Stimulated activated CD4-positive, alpha-beta T cell treated with anti-CD3 and anti-CD28 coated beads, Interleukin-12 subunit alpha, Interleukin-12 subunit beta, amount 100 ng/mL, for 4 hours (primary cell): ENCODE measurements around the gene GPAT3.
"Not testable (repeated sequence)": the region's sequence is repeated elsewhere in the genome, so short reads cannot be mapped to it uniquely, and the experiment has no call there.

Experiments used
- DNase-seq: peaks from one replicate; pipeline ENCODE4 v3.0.0-alpha.2; 2020

Gene GPAT3

DNA sequence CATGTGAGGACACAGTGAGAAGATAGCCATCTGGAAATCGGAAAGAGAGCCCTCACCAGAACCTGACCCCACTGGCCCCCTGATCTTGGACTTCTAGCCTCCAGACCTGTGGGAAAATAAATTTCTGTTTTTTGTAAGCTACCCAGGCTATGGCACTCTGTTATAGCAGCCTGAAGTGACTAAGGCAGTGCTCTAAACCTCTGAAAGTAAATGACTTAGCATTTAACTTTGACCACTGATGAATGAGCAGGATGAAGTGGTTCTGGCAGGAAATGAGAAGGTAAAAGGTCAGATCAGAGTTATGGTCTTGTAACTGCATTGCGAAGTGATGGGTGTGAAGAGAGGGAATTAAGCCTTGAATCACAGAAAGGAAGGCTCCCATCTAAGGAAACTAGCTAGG lies 17.0 kb downstream of the GPAT3 start:
- DNase-seq = no peak

DNA sequence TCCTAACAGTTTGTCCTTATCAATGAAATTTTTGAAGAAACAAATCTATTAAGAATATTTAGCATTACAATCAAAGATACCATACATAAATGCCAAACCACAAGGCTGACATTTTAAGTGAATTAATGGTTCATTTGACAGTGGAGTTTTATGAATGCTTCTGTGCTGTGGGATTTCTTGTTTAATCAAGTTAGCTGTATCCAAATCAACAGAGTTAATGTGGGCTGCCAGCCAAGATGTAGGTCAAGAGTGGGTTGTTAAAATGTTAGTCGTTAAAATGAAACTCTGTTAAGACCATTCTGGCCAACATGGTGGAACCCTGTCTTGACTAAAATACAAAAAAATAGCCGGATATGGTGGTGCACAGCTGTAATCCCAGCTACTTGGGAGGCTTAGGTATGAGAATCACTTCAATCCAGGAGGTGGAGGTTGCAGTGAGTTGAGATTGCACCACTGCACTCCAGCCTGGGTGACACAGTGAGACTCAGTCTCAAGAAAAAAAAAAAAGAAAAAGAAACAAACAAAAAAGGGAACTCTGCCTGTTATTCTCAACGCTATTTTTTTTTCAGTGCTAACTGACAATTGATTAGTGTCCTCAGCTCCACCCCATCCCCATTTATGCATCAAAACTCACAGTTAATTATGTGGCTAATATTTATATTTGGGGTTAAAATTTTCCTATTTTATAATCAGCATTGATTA lies 20.2 kb downstream of the GPAT3 start:
- no peak for DNase-seq

DNA sequence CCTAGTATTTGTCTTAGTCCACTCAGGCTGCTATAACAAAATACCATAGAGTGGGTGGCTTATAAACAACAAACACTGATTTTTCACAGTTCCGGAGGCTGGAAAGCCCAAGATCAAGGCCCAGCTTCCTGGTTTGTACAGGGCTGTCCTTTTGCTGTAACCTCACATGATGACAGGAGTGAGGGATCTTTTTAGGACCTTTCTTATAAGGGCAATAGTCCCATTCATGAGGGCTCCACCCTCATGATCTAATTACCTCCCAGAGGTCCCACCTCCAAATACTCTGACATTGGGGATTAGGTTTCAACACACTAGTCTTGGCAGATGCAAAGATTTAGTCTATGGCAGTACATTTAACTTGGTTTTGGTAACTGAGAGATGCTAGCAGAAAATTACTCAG lies 20.9 kb downstream of the GPAT3 start:
- no peak for DNase-seq

DNA sequence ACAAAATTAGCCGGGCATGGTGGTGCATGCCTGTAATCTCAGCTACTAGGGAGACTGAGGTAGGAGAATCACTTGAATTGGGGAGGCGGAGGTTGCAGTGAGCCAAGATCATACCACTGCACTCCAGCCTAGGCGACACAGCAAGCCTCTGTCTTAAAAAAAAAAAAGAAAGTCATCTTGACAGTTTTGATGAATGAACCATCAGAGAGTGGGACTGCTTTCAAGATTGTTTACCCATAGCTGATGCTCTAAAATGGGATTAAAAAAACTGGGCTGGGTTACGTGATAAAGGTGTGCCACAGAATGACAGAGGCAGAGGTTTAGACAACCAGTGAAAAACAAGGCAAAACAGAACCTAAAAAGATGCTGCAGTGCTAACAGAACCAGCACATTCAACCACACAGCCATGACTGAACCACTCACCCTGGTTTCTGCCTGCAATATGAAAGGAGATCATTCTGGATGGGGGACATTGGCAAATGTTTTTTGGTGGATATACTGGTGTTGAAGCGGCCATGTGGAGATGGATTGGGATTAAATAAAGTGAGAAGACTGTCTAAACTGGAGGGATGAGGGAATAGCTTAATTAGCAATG lies 22.2 kb downstream of the GPAT3 start:
- DNase-seq = no peak

DNA sequence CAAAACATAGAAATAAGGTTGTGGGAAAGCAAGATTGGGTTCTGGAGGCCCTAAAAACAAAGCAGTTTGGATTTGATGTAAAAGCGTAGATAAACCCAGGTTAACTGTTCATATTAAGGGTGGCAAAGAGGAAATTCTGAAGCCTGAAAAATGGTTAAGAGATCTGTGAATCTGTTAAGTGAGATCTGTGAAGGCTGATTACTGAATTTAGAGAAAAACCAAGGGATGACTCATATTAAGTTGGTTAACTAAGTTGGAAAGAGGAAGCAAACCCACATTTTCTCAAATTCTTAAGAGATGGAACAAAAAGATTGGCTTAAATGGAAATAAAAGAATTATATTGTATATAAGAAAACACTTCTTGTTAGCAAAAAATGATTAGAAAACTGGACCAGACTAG lies 22.8 kb downstream of the GPAT3 start:
- no peak for DNase-seq

DNA sequence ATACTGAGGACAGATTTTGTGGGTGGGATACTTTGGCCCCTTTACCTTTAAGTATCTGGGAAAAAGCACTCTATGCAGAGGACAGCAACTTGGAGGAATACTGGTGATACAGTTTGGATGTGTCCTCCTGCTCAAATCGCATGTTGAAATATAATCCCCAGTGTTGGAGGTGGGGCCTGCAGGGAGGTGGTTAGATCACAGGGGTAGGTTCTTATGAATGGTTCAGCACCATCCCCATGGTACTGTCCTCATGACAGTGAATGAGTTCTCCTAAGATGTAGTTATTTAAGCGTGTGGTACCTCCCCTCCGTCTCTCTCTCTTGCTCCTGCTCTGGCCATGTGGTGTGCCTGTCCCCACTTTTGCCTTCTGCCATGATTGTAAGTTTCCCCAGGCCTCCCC lies 24.6 kb downstream of the GPAT3 start:
- no peak for DNase-seq

DNA sequence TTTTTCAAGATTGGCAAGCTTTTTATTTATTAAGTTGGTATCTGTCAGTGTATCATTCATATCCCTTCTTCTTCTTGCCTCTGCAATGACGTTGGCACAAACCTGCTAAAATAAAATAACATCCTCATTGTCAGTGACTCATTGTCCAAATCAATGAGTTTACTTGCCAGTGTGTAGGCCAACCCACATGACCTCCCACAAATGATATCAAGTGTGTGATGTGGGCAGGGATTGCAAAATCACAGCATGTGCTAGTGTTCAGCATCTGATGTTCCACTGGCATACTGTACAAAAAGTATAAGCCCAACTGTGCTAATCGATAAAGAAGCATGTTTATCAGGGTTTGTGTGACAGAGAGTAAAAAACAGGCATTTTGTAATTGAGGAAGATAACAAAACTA lies 25.5 kb downstream of the GPAT3 start:
- no peak for DNase-seq

DNA sequence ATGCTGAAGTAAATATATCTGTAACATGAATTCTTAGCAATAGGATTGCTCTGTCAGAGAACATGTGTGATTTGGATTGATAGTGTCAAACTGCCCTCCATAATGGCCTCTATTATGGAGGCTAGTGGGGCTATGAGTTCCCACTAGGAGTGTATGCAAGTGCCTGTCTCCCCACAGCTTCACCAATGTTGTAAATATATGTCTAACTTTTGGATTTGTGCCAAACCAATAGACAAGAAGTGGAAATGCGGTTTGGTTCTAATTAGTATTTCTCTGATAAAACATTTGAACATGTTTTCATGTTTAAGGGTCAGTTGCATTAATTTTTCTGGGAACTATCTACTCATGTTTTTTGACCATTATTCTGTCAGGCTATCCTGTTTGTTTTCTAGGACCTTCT lies 28.1 kb downstream of the GPAT3 start:
- no peak for DNase-seq

DNA sequence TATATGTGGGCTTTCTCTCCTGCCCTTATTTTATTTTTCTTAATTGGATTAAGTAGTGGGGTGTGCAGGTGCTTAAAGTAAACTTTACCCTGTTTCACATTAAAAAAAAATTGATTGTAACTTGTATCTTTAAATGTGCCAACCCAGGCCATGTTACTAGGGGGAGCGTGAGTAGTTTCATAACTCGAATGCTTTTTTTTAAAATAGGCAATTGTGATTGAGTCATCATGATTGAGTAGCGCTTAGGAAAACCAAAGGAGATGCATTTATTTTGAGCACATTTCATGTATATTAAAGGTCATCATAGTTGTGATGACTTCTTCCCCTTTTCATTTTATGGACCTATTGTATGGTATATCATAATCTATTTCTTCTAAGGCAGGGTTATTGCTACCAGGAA lies 32.2 kb downstream of the GPAT3 start:
- no peak for DNase-seq

DNA sequence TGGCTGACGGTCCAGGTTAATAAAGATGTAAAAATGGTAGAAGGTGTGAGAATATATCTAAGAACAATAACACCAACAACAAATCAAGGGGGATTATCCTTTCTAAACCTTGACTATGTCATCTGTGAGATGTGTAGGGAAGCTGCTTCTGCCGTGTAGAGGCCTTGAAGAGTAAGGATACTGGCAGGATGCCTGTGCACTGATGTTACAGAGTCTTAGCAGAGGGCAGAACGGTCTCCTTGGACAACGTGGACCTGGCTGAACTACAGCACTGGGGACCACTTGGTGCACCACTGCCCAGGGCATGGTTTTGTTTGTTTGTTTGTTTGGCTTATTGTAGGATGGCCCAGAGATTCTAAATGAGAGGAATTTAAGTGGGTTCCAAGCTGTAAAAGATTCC lies 33.5 kb downstream of the GPAT3 start:
- DNase-seq = no peak

DNA sequence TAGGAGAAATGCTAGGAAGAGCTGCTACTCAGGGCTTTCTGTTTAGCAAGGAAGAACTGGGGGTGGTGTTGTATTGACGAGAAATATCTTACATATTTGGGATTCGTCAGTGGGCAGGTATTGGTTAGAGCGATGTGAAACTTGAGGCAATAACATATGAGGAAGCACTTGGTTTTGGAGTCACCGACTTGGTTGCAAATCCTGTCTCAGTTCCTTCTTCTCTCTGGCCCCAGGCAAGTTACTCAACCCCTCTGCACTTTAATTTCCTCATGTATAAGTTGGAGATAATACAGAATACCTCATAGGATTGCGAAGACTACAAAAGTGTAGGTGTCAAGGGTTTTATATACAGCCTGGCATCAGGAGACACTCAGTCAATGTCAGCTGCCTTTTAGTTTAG lies 34.1 kb downstream of the GPAT3 start:
- DNase-seq = no peak

DNA sequence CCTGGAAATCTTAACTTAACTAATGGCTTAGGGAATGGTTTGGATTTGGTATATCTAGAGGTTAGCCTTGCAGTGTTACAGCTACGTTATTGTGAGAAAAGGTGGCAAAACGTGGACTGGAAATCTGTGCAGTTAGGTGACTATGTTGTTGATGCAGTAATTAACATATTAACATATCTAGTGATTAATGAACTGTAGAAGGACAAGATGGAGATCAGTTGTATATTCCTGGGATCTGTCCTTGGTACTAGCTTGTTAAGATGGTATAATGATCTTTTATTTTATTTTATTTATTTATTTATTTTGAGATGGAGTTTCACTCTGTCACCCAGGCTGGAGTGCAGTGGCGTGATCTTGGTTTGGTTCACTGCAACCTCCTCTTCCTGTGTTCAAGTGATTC lies 36.9 kb downstream of the GPAT3 start:
- no peak for DNase-seq

DNA sequence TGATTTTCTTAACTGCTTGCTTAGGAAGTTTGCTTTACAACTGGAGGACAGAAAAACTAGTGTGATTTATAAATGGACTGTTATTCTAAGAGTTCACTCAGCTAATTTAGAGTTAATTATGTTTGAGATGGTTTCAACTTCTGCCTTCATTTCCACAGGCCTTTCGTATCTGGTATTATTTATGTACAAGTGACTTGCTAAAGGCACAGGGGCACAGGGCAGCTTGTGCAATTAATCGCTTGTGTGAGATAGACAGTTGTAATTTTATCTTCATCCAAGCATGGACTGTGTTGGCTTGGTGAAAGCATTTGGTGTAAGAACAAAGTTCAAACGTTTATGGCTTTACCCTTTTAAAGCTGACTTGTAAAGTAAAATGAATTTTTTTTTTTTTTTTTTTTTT lies 38.3 kb downstream of the GPAT3 start:
- no peak for DNase-seq

DNA sequence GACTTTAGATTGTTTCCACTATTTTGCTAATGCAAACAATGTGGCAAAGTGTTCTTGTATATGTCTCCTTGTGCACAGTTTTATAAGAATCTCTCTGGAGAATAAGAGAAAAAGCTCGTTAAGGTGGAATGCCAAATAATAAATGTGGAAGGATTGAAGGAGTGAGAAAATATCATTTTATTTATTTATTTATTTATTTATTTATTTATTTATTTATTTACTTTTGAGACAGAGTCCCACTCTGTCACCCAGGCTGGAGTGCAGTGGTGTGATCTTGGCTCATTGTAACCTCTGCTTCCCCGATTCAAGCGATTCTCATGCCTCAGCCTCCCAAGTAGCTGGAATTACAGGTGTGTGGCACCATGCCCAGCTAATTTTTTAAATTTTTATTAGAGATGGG lies 40.3 kb downstream of the GPAT3 start:
- DNase-seq = not testable (repeated sequence)

DNA sequence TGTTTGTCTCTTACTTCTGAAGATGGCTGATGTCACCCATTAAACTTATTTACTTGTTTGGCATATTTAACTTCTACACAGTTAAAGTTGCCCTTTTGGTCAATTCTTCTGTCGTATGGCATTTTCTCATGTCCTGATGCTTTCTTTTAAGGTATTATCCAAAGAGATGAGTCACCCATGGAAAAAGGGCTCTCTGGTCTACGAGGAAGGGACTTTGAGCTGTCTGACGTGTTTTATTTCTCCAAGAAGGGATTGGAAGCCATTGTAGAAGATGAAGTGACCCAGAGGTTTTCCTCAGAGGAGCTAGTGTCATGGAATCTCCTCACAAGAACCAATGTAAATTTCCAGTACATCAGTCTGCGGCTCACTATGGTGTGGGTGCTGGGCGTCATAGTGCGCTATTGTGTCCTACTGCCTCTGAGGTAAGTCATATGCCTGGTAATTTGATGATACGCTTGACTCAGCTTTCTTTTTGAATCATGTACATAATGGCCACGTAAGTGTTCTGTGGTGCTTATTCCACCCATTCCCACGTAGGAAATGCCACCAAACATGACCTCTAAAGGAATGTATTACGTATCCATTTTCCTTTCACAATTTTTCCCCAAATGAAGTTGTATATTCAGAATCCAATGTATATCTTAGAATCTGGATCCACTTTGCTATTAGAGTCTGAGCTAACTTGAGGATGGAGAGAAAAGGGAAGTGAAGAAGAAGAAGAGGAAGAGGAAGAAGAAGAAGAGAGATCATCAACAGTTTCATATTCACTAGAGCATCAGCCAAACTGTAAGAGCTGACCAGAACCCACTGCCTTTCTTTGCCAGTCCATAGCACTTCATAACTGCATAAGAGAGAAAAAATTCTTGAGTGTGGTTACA lies 45.7 kb downstream of the GPAT3 start:
- no peak for DNase-seq

DNA sequence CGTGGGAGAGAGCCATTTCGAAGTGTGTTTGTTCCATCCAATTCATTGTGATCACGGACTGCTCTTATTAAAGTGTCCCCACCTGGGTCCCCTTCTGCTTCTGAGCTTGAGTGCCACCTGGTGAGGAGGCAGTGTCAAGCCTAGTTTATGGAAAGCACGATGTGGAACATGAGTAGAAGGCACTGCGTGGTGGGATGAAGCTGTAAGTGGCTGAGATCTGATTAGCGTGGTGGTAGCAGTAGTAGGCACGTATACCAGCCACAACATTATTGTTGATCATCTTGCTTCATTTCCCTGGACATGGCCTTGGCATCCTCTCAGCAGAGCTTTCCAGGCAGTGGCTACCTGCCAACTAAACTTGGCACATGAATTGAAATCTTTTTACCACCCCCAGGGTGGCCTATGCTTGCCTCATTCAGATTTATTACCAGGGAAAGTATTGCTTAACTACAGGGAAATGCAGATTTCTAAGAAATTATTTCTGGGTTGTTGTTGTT lies 46.4 kb downstream of the GPAT3 start:
- no peak for DNase-seq

DNA sequence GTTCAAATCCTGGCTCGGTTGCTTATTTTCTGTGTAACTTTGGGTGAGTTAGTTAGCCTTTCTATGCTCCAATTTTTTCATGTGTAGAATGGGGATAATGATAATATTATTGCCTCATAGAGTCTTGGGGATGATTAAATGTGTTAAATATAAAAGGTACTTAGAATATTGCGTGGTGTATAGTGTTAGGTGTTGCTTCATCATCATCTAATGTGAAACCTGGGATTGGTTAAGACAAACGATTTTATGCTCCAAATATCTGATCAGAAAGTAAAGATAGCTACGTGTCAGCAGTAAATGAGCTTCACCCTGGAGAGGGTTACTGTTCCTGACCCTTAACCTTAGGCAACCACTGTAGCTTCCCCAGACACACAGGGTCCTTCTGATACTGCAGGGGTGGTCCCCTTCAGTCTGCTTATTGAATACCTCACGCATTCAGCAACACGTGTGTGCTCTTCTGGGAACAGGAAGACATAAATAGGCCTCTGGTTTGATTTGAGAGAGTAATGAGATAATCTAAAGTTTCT lies 50.1 kb downstream of the GPAT3 start:
- no peak for DNase-seq

DNA sequence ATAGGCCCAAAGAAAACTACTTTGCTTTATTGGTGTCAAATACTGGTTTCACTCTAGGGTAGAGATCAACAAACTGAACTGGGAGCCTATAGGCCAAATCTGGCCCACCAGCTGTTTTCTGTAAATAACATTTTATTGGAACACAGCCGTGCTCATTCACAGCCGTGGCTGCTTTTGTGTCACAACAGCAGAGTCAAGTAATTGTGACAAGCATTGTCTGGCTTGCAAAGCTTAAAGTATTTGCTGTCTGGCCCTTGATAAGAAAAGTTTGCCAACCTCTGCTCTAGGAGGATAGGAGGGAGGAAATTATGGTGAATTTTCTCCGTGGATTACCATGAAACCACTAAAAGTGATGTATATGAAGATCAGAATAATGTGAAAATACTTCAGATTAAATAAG lies 53.4 kb downstream of the GPAT3 start:
- DNase-seq = no peak

DNA sequence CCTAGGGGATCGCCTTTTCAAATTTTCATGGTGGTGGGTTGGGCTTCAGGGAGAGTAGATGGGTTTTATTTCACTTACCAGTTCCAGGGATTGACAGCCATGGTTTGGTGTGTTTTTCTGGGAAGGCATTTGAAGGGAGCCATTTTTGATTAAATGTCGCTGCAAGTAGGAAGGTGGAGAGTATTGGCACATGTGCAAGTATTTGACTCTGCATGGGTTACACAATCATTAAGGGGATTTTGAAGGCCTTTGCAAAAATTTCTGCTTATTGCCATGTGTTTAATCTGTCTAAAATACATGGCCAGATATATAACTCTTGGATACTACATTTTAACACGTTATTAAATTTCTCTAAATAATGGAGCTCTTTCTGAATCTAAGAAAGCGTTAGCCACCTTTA lies 55.1 kb downstream of the GPAT3 start:
- no peak for DNase-seq

DNA sequence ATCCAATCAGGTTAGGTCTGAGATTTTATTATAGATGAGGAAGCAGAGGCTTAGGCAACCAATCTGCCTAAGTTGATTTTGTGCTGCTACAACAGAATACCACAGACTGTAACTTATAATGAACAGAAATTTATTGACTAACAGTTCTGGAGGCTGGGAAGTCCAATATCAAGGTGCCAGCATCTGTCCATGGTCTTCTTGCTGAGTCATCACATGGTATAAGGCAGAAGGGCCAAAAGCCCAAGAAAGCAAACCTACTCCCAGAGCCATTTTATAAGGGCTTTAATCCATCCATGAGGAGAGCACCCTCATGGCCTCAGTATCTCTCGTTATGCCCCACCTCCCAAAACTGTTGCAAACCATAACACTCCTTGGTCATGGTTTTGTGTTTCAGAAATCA lies 55.8 kb downstream of the GPAT3 start:
- no peak for DNase-seq

DNA sequence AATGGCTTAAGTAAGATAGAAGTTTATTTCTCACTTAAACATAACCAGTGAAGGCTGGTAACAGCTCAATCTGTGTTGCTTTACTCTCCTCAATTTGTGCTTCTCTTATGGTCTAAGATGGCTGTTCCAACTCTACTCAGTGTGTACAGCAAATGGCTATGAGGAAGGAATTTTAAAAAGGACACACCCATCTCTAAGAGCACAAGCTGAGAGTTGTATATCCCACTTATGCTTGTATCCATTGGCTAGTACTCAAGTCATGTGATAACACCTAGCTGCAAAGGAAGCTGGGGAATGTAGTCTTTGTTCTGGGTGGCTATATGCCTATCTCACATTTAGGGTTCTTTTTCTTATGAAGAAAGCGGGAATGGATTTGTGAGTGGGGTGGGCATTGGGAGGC lies 63.3 kb downstream of the GPAT3 start:
- no peak for DNase-seq

DNA sequence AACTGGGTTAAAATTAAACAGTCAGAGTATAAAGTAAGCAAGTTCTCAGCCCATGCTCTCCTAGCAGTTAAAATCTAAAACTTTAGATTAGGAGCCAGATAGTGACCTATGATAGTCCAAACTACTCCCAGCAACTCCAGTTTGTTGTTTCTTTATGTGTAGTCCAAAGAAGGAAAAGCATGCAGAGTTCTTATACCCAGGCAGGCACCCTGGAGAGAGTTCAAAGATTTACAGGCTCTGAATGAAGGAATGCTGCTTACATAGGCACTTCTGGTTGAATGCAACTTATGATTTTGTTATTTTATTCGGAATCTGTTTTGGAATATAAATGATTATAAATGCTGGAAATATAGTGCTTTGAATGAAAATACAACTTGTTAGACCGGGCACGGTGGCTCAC lies 67.2 kb downstream of the GPAT3 start:
- DNase-seq = no peak

DNA sequence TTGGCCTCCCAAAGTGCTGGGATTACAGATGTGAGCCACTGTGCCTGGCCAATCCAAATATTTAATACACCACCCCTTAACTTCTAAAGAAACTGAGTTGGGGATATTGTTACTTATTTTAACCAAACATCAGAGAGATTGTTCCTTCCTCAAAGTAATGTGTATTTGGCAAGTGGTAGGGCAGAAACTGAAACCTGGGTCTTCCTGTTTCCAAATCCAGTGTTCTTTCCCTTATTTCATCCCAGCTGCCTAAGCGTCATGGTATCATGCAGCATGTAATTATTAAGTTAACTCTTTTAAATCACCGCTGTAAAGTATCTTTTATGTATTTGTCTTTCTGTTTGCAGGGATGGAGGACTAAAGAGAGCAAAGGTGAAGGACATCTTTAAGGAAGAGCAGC lies 68.4 kb downstream of the GPAT3 start:
- no peak for DNase-seq

DNA sequence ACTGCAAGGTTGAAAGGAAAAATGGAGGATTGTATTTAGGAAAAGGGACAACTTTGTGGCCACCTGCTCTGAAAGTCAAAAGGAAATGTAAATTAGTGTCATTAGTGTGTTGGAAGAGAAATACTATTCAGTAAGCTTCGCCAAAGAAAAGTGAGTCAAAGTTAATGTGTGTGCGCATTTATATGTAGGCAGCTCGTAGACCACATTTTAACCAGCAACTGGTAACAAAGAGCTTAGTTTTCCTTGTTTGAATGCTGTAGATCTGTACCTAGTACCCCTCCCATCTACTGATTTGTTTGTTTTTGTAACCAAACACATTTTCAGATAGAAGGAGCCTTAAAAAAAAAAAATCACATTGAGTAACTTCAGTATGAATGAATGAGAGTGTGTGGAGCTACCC lies 69.3 kb downstream of the GPAT3 start:
- DNase-seq = no peak
